Ishikawa (cell line): ENCODE measurements around the gene FBXL5.

Experiments used
- CEBPB ChIP-seq: IDR thresholded peaks from 2 replicates; pipeline ENCODE4 v1.6.1; 2012
- CREB1 ChIP-seq: IDR thresholded peaks from 2 replicates; pipeline ENCODE4 v1.6.1; 2012; ENCODE audit warnings: low read depth
- EGR1 ChIP-seq: IDR thresholded peaks from 2 replicates; pipeline ENCODE4 v1.6.1; 2012
- EP300 ChIP-seq: IDR thresholded peaks from 2 replicates; pipeline ENCODE4 v1.6.1; 2012; ENCODE audit warnings: borderline replicate concordance
- FOXM1 ChIP-seq: IDR thresholded peaks from 2 replicates; pipeline ENCODE4 v1.6.1; 2012; ENCODE audit warnings: low read depth, borderline replicate concordance
- MAX ChIP-seq: IDR thresholded peaks from 2 replicates; pipeline ENCODE4 v1.6.1; 2012
- NFIC ChIP-seq: IDR thresholded peaks from 2 replicates; pipeline ENCODE4 v1.6.1; 2012
- RAD21 ChIP-seq: IDR thresholded peaks from 2 replicates; pipeline ENCODE4 v1.6.1; 2012; ENCODE audit warnings: low read depth
- REST ChIP-seq: IDR thresholded peaks from 2 replicates; pipeline ENCODE4 v1.6.1; 2012; ENCODE audit warnings: low read depth, mild to moderate bottlenecking
- TAF1 ChIP-seq: IDR thresholded peaks from 2 replicates; pipeline ENCODE4 v1.6.1; 2012; ENCODE audit warnings: low read depth, mild to moderate bottlenecking
- TCF12 ChIP-seq: IDR thresholded peaks from 2 replicates; pipeline ENCODE4 v1.6.1; 2012; ENCODE audit warnings: low read depth
- TEAD4 ChIP-seq: IDR thresholded peaks from 2 replicates; pipeline ENCODE4 v1.6.1; 2012
- USF1 ChIP-seq: IDR thresholded peaks from 2 replicates; pipeline ENCODE4 v1.6.1; 2012
- YY1 ChIP-seq: IDR thresholded peaks from 2 replicates; pipeline ENCODE4 v1.6.1; 2012; ENCODE audit warnings: low read depth
- ZBTB7A ChIP-seq: IDR thresholded peaks from 2 replicates; pipeline ENCODE4 v1.6.1; 2012; ENCODE audit warnings: low read depth

The FBXL5 gene

GRCh38 chr4:15668566-15669435 is 13.6 kb upstream of the FBXL5 start:
- TF ChIP-seq TCF12 = no peak
- TF ChIP-seq TEAD4 = no peak
- no peak for TF ChIP-seq TAF1
- TF ChIP-seq RAD21 = no peak
- no peak for TF ChIP-seq NFIC

GRCh38 chr4:15667006-15667405 is 11.8 kb upstream of the FBXL5 start:
- TF ChIP-seq ZBTB7A (no peak), YY1 (no peak), REST (no peak), TCF12 (no peak), EP300 (no peak), TEAD4 (no peak), USF1 (no peak), CEBPB (no peak), TAF1 (no peak), RAD21 (no peak), MAX (no peak)

- TF ChIP-seq EGR1 (no peak), TCF12 (peak; percentile 68), TAF1 (no peak), CREB1 (no peak), ZBTB7A (no peak), YY1 (no peak), MAX (no peak), CEBPB (0 out of 2 replicates have a peak, but pooled peaks have one; percentile 5), USF1 (no peak), NFIC (no peak), EP300 (no peak), RAD21 (no peak), TEAD4 (no peak), REST (no peak), FOXM1 (no peak; the same call in 1 of the 2 replicates)
These were observed 10.7 kb upstream of the FBXL5 start for GRCh38 chr4:15665753-15666365.

GRCh38 chr4:15659768-15660570 is 4.8 kb upstream of the FBXL5 start:
- TF ChIP-seq CREB1 (no peak), EGR1 (no peak), REST (no peak), MAX (no peak), TAF1 (no peak), EP300 (no peak), USF1 (no peak), RAD21 (no peak), TEAD4 (no peak), NFIC (no peak), TCF12 (no peak), CEBPB (no peak), YY1 (no peak), ZBTB7A (no peak), FOXM1 (no peak)
